Measurements from ENCODE around the gene GABRG3.

- TF ChIP-seq CTCF (IDR thresholded peaks at IDR 0.05) = no peak
- no peak for TF ChIP-seq POLR2AphosphoS5 (IDR thresholded peaks at IDR 0.05)
These were observed 297.9 kb downstream of the GABRG3 start for GRCh38 chr15:27268923-27269322.

All from breast epithelium (tissue), 3 donors.